Lower leg skin (tissue), 4 donors: ENCODE data around the gene PRSS12. TPM values are rescaled to one million over a fixed set of nuclear protein-coding genes. Genes with fewer than 3 reads are reported as not detected.

Experiments
- DNase-seq, 2 donors: peaks; one replicate each; pipeline ENCODE4 v3.0.0-alpha.2; 2019; ENCODE audit warnings: low spot score in 2 of 2
- H3K4me3 ChIP-seq: fragments of 200-600 bp; sonication (generic); 2 replicates; pipeline ENCODE4 v1.5.1; 2017; ENCODE audit warnings: mild to moderate bottlenecking, low read depth; ENCODE audit not compliant: poor library complexity, severe bottlenecking
- CTCF ChIP-seq, 3 donors: fragments of 450-650 bp; IDR thresholded peaks; one replicate each; pipeline ENCODE4 v1.5.1; 2016; ENCODE audit warnings: antibody characterized with exemption in 3 of 3, mild to moderate bottlenecking in 3 of 3, moderate library complexity in 2 of 3
- POLR2A ChIP-seq, 2 donors: fragments of 450-650 bp; IDR thresholded peaks; one replicate each; pipeline ENCODE4 v1.6.1; 2016 to 2017; ENCODE audit warnings: antibody characterized with exemption in 2 of 2, mild to moderate bottlenecking in 1 of 2, moderate library complexity in 1 of 2
- WGBS, 2 donors: methylation state at CpG; one replicate each; pipeline ENCODE4 v1.1.5; 2018; 5-methylcytosine and 5-hydroxymethylcytosine counted together
- intact Hi-C: fragments of 100-400 bp; cut with DNase I; formaldehyde crosslinking; loops from one replicate; pipeline ENCODE4 v1.15.0; 2023; ENCODE audit warnings: low total_unique reads
- total RNA-seq, 4 donors: library from RNA; depleted of rRNA; stranded (reverse); fragments of >200 nt; gene quantifications; one replicate each; pipeline ENCODE4 v1.1.0, GENCODE V29; 2016

Gene PRSS12
- total RNA-seq, 4 donors from 2014 or later, result 3.9 to 9.5 (median 4.6) TPM

DNA sequence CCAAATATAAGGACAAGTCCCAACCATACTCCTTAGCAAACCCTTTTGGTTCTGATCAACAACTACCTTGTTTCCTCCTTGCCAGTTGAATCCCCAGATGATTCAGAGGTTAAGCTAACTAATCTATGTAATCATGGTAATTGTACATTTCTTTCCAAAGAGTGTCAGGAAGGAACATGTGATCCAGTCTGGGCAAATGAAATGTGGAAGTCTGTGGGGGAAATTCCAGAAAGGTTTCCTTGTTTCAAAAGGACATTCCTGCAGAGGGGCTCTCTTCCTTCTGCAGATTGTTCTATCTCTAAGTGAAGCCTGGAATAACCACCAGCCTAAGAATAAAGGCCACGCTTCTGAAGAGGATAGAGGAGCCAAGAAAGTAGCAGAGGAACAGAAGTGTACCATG is 7.0 kb downstream of the PRSS12 start:
- no peak for TF ChIP-seq CTCF (IDR thresholded peaks at IDR 0.05)
- TF ChIP-seq POLR2A (IDR thresholded peaks at IDR 0.05), result no peak
- intact Hi-C loops, result no loop called here
- 62 to 73% methylated on average over 1 of the region's 1 CpG for WGBS, 2 donors
- H3K4me3 ChIP-seq, result no peak overlapping the region
- DNase-seq, result no peak

- intact Hi-C loops, result no loop called here
Observed at GRCh38 chr4:118344801-118345200, 8.0 kb downstream of the PRSS12 start.

GRCh38 chr4:118343501-118343900 is 9.3 kb downstream of the PRSS12 start:
- DNase-seq, result no peak
- TF ChIP-seq POLR2A (IDR thresholded peaks at IDR 0.05) (no peak), CTCF (IDR thresholded peaks at IDR 0.05) (no peak)
- intact Hi-C loops, result no loop called here
- WGBS, 2 donors, result 94 to 100% methylated on average over 3 of the region's 3 CpGs
- no peak overlapping the region for H3K4me3 ChIP-seq

More at GRCh38 chr4:118344801-118345200, 8.0 kb downstream of the PRSS12 start:
- no peak overlapping the region for H3K4me3 ChIP-seq
- TF ChIP-seq CTCF (IDR thresholded peaks at IDR 0.05) (no peak), POLR2A (IDR thresholded peaks at IDR 0.05) (no peak)
- no peak for DNase-seq

GRCh38 chr4:118340109-118340508 is 12.7 kb downstream of the PRSS12 start:
- intact Hi-C loops, result no loop called here
- WGBS, 2 donors, result 38 to 51% methylated on average over 2 of the region's 2 CpGs
- no peak for TF ChIP-seq POLR2A (IDR thresholded peaks at IDR 0.05)
- TF ChIP-seq CTCF (IDR thresholded peaks at IDR 0.05), result no peak
- no peak overlapping the region for H3K4me3 ChIP-seq
- no peak for DNase-seq

GRCh38 chr4:118338981-118339765 is 13.6 kb downstream of the PRSS12 start:
- intact Hi-C loops, result no loop called here
- no peak overlapping the region for H3K4me3 ChIP-seq
- no peak for DNase-seq
- 44 to 62% methylated on average over 1 of the region's 1 CpG for WGBS, 2 donors
- TF ChIP-seq POLR2A (IDR thresholded peaks at IDR 0.05) (no peak), CTCF (IDR thresholded peaks at IDR 0.05) (no peak)

DNA sequence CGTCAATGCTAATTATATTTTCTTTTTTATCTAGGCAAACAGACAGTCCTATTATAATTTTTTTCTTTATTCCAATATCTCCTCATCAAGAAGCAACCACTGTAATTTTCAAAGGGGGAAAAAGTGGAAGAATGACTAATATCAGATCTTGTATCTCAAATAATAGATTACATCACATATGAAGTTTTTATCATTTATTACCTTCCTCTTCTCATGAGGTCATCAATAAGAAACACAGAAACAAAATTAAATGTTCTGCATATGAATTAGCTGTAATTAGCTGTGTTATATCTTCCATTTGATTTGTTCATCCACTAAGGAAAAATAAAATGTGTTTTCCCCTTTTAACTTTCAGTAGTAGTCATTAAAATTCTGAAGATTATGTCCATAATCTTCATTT is 14.3 kb downstream of the PRSS12 start:
- no peak for TF ChIP-seq CTCF (IDR thresholded peaks at IDR 0.05)
- no peak for TF ChIP-seq POLR2A (IDR thresholded peaks at IDR 0.05)
- DNase-seq, result no peak
- intact Hi-C loops, result no loop called here
- WGBS, 2 donors, result 79 to 84% methylated on average over 1 of the region's 1 CpG
- H3K4me3 ChIP-seq, result no peak overlapping the region
